CD4-positive, alpha-beta T cell treated with Interleukin-12 subunit alpha and Interleukin-12 subunit beta, for 1 hour (primary cell): ENCODE results near the gene EXD1.
"Not testable (repeated sequence)": the region's sequence is repeated elsewhere in the genome, so short reads cannot be mapped to it uniquely, and the experiment has no call there.

Source experiments
- DNase-seq: peaks from one replicate; pipeline ENCODE4 v3.0.0-alpha.2; 2020

Gene EXD1, protein sequence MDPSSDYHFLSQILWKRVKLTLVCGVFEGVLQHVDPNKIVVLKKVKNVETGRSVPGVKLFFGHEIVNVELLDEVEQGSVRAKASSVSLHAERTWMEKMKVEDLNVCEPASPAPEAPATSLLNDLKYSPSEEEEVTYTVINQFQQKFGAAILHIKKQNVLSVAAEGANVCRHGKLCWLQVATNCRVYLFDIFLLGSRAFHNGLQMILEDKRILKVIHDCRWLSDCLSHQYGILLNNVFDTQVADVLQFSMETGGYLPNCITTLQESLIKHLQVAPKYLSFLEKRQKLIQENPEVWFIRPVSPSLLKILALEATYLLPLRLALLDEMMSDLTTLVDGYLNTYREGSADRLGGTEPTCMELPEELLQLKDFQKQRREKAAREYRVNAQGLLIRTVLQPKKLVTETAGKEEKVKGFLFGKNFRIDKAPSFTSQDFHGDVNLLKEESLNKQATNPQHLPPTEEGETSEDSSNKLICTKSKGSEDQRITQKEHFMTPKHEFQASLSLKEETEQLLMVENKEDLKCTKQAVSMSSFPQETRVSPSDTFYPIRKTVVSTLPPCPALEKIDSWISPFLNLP

DNA sequence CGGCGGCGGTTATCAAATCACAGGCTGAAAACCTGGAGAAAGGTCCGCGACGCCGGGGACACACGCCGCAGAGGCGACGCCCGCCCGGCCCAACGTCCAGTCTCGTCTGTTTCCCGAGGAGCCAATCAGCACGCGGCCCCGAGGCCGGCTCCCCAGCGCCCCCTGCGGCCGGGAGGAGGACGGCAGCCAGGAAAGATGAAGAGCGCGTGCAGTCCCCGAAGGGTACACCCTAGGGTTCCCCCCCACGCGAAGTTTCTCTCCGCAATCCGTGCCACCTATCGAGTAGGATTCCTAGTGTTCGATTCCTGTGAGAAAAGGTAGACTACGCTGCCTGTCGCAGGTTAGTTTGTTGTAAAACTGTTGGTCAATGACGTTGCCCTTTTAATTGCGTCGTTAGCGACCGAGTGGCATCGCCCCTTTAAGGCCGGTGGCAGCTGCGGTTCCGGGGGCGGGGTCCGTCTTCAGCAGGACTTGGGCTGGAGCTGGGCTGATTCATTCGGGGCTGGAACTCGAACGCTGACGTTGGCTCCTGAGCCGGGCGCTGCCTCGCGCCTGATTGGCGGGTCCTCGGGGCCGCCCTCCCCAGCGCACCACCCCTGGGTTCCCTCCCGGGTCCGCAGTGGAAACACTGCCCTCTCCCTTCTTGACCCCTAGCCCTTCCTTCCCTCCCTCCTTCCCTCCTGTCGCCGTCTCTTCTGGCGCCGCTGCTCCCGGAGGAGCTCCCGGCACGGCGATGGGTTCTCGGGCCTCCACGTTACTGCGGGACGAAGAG is at the start of gene EXD1, which contains the start of gene CHP1:
Gene EXD1, minus strand, starts transcription at position 108 of the 772 bp plus-strand sequence. CDS start 4,182 bp downstream, outside the sequence.
Gene CHP1, plus strand, starts transcription at position 619 of the 772 bp plus-strand sequence. Its CDS starts 115 bp downstream, at position 734.
- peak; percentile 96 for DNase-seq

DNA sequence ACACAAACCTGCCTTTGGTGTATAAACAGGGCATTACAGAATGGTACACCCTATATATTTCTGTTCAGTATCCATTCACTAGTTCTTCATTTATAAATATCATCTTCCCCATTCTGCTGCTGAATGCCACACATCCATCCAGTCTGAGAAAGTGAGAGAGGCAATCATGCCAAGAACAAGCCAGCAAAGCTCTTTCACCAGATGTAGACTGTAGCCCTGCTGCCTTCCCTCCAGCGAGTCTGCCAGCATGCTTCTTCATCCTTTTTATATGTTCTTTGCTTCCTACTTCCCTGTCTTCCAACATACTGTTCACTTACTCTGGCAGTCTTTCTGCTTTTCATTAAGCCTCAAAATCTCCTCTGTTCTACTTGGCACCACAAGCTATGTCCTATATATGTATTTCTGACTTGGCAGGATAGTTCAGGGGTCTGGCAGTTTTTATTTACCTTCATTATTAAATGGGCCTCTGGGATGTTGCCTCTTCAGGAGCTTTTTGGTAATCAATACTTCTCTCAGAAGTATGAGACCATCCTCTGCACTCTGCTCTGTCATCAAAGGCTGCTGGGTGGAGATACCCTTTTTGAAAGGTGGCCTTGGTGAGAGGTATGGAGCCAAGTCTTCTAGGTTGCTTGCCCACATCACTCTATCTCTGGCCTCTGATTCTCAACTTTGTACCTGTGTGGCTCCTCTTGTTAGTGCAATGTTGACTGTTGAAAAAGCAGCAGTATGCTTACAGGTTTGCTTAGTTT is 49.2 kb upstream of the EXD1 start:
- no peak for DNase-seq

DNA sequence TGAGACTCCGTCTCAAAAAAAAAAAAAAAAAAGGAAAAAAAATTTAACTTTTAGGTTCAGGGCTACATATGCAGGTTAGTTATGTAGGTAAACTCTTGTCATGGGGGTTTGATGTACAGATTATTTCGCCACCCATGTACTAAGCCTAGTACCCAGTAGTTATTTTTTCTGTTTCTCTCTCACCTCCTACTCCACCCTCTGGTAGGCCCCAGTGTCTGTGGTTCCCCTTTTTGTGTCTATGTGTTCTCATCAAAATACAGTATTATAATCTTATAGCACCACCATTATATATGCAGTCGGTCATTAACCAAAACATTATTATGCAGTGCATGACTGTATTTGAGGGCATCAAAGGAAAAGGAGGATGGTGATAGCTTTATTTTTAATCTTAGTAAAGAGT is 47.8 kb upstream of the EXD1 start:
- no peak for DNase-seq

DNA sequence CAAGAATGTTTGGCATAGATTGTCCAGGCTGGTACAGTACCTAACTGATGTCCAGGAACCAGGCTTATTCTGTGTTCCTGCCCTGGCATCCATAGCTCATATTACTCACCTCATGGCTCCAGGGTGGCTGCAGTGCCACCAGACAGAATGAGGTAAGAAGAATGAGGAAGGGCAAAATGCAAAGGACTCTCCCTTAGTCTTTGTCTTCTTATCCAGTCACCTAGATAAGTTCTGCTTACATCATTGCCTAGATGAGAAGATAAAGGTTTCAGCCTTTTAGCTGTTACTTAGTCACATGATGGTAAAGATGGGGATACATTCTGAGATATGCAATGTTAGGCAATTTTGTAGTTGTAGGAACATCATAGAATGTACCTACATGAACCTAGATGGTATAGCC is 46.3 kb upstream of the EXD1 start:
- DNase-seq: no peak

DNA sequence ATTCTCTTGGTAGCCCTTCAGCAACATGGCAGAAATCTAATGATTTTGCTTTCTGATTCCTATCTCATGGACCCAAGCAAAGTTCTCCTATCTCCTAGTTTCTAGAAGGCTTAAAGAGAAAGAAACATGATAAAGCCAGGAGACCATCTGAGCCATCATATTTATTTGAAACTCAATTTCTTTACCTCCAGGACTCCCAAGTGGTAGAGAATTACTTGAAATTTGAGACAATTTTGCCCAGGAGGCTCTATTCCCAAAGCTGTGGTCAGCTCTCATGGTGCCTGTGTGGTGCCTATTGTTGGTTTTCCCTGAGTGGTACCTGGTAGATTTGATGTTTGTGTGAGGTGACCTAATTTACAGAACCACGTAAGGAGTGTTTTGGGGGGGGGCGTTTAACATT is 39.3 kb upstream of the EXD1 start:
- no peak for DNase-seq

DNA sequence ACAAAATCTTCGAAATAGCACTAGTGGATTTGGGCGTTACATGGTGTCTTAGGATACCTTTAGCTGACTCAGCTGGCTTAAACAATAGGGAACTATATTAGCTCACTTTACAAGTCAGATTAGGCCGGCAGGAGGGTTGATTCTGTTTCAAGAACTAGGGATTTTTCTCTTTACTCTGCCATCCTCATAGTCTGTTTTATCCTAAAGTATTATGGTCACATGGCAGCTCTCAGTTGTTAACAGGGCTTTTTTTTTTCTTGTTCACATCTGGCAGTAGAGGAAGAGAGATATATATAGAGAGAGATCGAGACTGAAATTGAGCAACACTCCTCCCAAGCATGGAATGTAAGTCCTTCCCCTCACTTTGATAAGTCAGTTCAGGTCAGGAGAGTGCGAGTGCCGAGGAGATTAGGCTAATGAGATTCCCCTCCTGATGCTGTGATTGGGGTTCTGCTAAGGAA is 33.4 kb upstream of the EXD1 start:
- no peak for DNase-seq

DNA sequence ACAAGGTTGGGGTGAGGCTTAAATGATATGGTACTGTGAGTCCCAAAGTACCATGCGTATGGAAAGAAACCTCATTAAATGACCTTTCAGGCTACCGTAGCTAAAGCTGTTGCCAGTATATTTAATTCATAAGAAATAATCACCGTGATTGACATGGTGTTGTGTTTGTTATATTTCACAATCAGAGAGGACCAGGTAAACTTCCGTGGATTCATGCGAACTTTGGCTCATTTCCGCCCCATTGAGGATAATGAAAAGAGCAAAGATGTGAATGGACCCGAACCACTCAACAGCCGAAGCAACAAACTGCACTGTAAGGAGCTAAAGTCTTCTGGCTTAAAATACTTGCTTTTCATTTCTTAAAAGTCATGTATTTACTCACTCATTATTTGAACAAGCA is 32.0 kb upstream of the EXD1 start:
- DNase-seq: no peak

DNA sequence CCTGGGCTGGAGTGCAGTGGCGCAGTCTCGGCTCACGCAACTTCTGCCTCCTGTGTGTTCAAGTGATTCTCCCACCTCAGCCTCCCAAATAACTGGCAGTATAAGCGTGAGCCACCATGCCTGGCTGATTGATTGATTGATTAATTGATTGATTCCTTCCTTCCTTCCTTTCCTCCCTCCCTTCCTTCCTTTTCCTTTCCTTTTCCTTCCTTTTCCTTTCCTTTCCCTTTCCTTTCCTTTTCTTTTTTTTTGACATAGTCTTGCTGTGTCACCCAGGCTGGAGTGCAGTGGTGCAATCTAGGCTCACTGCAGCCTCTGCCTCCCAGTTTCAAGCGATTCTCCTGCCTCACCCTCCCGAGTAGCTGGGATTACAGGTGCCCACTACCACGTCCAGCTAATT is 30.4 kb upstream of the EXD1 start:
- DNase-seq: not testable (repeated sequence)

DNA sequence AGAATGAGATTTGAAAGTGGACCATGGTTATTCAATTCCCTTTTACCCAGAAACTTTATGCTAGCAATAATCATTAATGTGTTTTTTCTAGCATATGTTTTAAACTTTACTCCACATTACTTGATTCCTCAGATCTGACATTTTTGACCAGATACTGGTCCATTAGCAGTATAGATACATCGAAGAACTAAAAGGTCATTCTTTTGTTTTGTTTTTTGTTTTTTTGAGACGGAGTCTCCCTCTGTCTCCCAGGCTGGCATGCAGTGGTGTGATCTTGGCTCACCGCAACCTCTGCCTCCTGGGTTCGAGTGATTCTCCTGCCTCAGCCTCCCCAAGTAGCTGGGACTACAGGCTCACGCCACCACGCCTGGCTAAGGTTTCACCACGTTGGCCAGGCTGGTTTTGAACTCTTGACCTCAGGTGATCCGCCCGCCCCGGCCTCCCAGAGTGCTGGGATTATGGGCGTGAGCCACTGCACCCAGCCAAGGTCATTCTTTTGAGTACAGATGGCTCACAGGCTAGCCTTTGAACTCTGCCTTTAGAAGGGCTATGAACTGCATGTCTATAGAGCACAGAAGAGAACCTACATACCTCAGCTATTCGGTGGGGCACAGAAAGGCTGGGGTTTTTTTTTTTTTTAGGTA is 29.1 kb upstream of the EXD1 start:
- DNase-seq: no peak

DNA sequence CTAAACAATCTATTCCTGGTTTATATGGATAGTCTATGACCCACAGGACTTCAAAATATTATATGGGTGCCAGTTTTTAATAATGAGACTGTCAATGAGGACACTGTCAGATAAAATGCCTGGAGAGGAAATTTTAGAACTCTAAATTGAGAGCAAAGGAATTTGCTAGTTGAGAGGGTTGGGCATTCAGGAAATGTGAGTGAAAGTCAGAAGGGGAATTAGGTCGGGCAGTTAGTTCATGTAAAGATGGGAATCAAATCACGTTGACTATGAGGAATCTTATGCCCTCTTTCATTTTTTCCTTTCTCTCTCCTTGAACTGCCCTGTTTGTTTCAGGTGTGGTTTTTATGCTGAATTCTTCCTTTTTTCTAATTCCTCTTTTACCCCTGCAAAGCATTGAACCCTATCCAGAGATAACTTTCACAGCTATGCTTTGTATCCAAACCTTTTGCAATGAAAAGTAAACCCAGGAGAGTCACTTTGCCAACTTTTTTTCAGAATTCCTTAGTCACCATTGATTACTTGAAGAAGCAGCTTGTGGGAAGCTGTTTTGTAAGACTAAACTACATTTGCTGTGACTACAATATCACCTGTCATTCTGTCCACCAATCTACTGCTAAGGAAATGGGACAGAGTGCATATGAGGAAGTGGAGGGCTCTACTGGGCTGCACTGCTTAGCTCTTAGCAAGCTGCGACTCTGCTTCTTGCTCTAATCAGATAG is 28.4 kb upstream of the EXD1 start:
- DNase-seq: no peak

DNA sequence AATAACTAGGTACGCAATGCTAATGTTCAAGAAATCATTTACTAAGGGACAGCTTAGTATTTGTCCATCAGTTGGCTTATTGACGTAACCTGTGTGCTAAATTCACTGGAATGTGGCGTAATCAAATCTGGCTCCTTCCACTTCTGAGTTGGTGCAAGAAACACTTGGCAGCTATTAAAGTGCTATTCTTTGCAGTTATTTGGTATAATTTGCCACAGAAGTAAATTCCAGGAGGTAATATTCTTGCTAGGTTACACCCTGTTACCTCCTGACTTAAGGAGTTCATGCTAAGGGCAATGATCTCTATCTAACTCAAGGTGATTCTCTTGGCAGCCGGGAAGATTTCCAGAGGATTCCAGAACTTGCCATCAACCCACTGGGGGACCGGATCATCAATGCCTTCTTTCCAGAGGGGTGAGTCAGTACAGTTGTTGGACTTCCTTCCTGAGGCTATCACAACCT is 26.1 kb upstream of the EXD1 start:
- no peak for DNase-seq

DNA sequence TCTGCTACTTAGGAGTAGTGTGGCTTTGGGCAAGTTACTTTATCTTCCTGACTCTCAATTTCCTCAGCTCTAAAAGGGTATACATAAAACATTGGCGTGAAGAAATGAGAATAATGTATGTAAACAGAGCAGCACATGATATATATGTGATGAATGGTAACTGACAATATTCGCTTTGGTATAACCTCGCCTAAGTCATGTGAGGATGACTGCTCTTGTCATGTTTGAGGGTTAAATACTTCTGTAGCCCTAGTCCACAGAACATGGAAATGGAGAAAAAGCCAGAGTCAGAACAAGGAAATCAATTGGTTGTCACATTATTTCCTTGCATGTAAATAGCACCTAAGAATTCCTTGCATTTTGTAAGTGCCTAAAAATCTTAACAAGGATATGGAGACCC is 25.5 kb upstream of the EXD1 start:
- no peak for DNase-seq

DNA sequence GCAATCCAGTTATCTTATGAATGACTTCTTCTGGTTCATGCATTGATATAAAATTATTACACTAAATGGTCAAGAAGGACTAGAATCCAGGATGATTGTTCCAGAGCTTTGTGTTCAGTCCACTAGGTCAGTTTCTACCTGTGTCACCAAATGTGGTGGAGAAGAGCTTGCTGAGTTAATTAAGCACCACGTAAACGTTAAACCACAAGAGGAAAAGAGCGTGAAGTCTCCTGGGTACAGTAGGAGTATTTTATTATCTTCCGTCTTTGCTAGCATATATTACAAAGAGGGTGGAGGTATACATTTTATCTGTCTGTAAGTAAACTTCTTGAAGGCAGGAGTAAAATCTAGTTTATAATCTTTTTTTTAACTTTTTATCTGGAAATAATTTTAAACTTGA is 24.0 kb upstream of the EXD1 start:
- no peak for DNase-seq

DNA sequence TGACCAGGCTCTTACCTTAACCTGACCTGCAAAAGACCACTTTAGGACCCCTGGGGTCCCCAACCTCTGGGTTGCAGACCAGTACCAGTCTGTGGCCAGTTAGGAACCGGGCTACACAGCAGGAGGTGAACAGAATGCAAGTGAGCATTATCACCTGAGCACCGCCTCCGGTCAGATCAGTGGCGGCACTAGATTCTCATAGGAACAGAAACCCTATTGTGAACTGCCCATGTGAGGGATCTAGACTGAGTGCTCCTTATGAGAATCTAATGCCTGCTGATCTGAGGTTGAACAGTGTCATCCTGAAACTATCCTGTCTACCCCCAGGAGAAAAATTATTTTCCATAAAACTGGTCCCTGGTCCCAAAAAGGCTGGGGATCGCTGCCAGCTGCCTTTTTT is 20.9 kb upstream of the EXD1 start:
- no peak for DNase-seq

DNA sequence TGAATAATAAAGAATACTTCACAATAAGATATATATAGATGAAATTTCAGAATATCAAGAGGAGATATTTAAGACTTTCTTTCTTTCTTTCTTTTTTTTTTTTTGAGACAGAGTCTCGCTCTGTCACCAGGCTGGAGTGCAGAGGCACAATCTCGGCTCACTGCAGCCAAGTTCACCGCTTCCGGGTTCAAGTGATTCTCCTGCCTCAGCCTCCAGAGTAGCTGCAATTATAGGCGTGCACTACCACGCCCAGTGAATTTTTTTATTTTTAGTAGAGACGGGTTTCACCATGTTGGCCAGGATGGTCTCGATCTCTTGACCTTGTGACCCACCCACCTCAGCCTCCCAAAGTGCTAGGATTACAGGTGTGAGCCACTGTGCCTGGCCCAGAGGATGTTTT is 20.2 kb upstream of the EXD1 start:
- DNase-seq: not testable (repeated sequence)

DNA sequence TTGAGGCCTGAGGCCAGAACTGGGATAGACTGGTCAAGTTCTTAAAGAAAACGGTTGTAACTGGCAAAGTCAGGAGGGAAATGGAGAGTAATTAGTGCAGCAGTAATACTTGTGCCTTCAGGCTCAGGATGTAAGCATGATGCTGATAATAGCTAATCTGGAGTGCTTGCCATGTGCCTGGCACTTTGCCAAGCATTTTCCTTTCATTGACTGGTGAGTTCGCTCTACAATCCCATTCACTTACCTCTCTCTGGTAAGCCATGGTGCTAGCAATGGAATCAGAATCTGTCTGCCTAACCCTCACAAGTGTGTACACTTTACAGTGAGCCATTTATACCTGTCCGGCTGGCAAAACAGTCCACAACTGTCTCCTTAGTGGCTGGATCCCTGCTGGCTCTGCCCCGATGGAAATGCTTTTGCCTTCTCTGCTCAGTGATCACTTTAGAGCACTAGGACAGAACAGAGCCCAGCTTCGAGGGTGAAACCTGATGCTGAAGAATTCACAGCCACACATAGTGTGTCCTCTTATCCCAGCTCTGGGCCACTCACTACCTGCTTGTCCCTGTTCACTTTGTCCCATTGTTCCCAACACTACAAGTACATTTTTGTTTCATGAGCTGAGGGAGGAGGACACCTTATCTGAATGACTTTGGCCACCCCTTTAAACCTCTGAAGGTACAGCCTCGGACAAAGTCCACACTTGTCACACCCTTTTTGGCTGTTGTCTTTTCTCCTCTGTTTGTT is 10.8 kb upstream of the EXD1 start:
- no peak for DNase-seq

DNA sequence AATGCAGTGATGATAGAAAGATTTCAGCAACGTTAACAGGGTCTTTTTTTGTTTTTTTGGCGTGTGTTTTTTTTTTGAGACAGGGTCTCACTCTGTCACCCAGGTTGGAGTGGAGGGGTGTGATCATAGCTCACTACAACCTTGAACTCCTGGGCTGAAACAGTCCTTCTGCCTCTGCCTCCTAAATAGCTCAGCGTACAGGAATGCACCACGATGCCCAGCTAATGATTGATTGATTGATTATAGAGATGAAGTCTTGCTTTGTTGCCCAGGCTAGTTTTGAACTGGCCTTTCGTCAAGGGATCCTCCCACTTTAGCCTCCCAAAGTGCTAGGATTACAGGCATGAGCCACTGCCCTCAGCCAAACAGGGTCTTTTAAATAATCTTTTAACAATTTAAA is 7.5 kb upstream of the EXD1 start:
- DNase-seq: no peak

DNA sequence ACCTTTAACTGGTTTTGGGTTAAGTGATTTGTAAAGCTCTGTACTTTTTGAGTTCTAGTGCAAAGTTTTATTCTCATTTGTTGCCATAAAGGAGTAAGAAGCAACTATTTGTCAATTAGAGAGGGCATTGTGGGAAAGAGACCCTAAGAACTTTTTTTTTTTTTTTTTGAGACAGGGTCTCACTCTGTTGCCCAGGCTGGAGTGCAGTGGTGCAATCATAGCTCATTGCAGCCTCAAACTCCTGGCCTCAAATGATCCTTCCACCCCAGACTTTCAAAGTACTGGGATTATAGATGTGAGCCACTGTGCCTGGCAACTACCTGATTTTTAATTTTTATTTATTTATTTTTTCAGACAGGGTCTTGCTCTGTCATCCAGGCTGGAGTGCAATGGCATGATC is 5.4 kb upstream of the EXD1 start:
- DNase-seq: no peak

DNA sequence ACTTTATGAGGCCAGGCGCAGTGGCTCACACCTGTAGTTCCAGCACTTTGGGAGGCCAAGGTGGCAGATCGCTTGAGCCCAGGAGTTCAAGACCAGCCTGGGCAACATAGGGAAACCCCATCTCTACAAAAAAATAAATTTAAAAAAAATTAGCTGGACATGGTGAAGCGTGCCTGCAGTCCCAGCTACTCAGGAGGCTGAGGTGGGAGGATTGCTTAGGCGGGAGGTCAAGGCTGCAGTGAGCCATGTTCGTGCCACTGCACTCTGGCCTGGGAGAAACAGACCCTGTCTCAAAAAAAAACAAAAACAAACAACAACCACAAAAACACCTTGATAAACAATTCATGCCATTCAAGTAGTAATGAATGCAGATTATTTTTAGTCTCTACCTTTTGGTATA is 4.7 kb upstream of the EXD1 start:
- DNase-seq: not testable (repeated sequence)

DNA sequence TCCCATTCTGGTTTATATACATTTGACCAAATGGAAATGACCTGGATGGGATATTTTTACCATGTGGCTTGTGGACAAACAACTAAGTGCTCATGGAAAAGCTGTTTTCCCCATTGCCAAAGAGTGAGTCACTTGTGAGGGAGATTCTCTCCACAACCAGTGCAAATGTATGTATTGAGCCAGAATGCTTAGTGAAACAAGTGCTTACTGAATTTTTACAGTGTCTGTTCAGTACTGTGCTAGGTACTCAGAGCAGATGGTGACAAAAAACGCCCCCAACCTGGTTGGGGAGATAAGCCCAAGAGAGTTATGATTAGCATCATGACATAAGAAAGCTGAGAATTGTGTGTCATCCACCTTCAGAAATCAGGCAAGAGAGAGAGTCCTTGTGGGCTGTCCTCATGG is 2.8 kb upstream of the EXD1 start:
- no peak for DNase-seq
